PFSK-1 (cell line): ENCODE data around the gene GBE1.

ENCODE experiments used
- FOXP2 ChIP-seq: optimal IDR thresholded peaks from 2 replicates; pipeline ENCODE3; 2011; ENCODE audit warnings: borderline replicate concordance, control low read depth, inconsistent platforms; ENCODE audit not compliant: insufficient read depth; ENCODE audit errors: extremely low read length, extremely low read depth
- POLR2AphosphoS5 ChIP-seq: IDR thresholded peaks from 2 replicates; pipeline ENCODE4 v1.6.1; 2012; ENCODE audit warnings: low read depth, mild to moderate bottlenecking, control low read depth, low read length, moderate library complexity
- SIN3A ChIP-seq: IDR thresholded peaks from 2 replicates; pipeline ENCODE4 v1.6.1; 2012; ENCODE audit warnings: mild to moderate bottlenecking, low read length, moderate library complexity, borderline replicate concordance; ENCODE audit not compliant: insufficient read depth
- TAF1 ChIP-seq: IDR thresholded peaks from 2 replicates; pipeline ENCODE4 v1.6.1; 2012; ENCODE audit warnings: low read length, control low read depth, borderline replicate concordance; ENCODE audit not compliant: insufficient read depth
- TF ChIP-seq, protein P1 (sequence below), 2 experiments: IDR thresholded peaks; 2 replicates each; pipeline versions ENCODE4 v1.6.1 to v1.8.0; 2011 to 2012; ENCODE audit warnings: low read depth in 2 of 2, low read length in 2 of 2, control low read depth in 1 of 2, inconsistent platforms in 1 of 2, mild to moderate bottlenecking in 1 of 2, moderate library complexity in 1 of 2; ENCODE audit not compliant: insufficient read depth in 1 of 2

The GBE1 gene

DNA sequence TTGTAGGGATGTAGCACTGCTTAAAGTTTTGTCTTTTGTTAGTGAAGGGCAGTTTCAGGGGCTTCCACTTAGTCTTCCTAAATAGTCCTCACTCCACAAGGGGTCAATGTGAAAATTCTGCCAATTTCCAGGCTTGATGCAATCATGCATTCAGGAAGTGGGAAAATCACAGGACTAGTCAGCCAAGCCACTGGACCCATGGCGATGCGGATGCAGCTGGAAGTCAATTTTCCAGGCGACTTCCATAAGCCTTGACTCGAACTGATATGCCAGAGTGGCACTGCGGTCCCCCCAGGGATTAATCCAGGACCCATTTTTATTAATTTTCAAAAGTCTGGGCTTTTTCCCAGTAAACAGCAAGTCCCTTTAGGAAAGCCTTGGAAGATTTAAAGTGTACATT lies 26.1 kb downstream of the GBE1 start:
- TF ChIP-seq, protein P1, sequence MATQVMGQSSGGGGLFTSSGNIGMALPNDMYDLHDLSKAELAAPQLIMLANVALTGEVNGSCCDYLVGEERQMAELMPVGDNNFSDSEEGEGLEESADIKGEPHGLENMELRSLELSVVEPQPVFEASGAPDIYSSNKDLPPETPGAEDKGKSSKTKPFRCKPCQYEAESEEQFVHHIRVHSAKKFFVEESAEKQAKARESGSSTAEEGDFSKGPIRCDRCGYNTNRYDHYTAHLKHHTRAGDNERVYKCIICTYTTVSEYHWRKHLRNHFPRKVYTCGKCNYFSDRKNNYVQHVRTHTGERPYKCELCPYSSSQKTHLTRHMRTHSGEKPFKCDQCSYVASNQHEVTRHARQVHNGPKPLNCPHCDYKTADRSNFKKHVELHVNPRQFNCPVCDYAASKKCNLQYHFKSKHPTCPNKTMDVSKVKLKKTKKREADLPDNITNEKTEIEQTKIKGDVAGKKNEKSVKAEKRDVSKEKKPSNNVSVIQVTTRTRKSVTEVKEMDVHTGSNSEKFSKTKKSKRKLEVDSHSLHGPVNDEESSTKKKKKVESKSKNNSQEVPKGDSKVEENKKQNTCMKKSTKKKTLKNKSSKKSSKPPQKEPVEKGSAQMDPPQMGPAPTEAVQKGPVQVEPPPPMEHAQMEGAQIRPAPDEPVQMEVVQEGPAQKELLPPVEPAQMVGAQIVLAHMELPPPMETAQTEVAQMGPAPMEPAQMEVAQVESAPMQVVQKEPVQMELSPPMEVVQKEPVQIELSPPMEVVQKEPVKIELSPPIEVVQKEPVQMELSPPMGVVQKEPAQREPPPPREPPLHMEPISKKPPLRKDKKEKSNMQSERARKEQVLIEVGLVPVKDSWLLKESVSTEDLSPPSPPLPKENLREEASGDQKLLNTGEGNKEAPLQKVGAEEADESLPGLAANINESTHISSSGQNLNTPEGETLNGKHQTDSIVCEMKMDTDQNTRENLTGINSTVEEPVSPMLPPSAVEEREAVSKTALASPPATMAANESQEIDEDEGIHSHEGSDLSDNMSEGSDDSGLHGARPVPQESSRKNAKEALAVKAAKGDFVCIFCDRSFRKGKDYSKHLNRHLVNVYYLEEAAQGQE (IDR thresholded peaks at IDR 0.05; ENCODE audit: insufficient read depth in 1 of 2, low read depth in 2 of 2, low read length in 2 of 2): no peak
- TF ChIP-seq POLR2AphosphoS5 (no peak), TAF1 (no peak), SIN3A (no peak), FOXP2 (no peak)

DNA sequence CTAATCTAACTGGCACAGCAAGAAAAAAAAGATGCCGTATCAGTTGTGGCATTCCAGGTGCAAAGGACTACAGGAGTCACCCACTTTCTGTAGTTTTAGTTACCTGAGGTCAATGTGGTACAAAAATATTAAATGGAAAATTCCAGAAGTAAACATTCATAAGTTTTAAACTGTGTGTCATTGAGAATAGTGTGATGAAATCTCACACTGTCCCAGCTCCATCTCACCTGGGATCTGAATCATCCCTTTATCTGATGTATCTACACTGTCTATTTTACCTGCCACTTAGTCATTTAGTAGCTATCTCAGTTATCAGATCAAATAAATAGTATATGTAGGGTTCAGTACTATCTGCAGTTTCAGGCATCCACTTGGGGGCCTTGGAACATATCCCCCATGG lies 26.7 kb downstream of the GBE1 start:
- TF ChIP-seq SIN3A: no peak
- no peak for TF ChIP-seq POLR2AphosphoS5
- no peak for TF ChIP-seq FOXP2
- TF ChIP-seq, protein P1 (IDR thresholded peaks at IDR 0.05; ENCODE audit: insufficient read depth in 1 of 2, low read depth in 2 of 2, low read length in 2 of 2): no peak
- TF ChIP-seq TAF1: no peak

DNA sequence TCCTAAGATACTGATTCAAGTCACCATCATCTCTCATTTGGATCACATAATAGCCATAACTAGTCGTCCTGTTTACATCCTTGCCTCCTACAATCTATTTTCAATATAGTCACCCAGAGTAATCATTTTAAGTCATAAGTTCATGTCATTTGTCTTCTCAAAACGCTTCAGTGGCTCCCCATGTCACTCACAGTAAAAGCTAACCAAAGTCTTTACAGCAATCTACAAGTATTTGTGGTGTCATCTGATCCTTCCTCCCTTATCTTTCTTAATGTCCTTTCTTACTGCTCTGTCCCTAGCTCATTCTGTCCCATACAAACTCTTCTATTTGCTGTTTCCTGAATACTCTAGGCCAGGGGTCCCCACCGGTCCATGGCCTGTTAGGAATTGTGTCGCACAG lies 28.8 kb downstream of the GBE1 start:
- no peak for TF ChIP-seq TAF1
- TF ChIP-seq POLR2AphosphoS5: no peak
- TF ChIP-seq FOXP2: no peak
- TF ChIP-seq SIN3A: no peak
- TF ChIP-seq, protein P1 (IDR thresholded peaks at IDR 0.05; ENCODE audit: insufficient read depth in 1 of 2, low read depth in 2 of 2, low read length in 2 of 2): no peak

DNA sequence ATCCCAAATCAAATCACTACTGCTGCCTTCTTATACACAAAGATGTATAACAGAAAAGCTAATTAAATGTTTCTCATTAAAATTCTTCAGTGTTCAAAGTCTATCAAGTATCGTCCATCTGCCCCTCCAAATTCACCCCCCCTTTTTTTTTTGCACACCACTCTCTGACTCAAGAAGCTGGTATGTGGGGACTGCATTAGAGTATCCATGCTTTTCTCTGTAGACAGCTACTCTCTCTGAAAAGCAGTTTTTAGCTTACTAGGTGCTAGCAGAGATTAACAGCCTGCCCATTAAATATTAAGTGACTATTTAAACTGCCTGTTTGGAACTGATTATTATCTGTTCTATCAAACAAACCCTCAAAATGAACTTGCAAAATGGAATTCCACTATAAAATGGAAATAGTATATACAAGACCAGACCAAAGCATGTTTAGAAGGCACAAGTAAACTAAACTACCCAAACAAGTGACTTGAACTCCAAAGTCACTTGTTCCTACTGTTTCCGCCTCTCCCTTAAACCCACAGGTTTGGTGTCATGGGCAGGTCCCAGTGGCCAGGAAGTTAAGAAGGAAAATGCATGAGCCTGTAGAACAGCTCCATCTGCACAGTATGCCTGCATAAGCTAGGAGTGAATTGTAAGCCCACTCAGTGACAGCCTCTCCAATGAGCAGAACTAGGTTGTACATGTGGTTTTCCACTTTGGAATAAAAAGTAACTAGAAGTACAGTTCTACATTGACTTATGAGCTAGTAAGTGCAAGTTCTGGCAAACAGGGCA lies 32.5 kb downstream of the GBE1 start:
- TF ChIP-seq SIN3A (no peak), TAF1 (no peak), FOXP2 (no peak), POLR2AphosphoS5 (no peak)
- TF ChIP-seq, protein P1 (IDR thresholded peaks at IDR 0.05; ENCODE audit: insufficient read depth in 1 of 2, low read depth in 2 of 2, low read length in 2 of 2): no peak

DNA sequence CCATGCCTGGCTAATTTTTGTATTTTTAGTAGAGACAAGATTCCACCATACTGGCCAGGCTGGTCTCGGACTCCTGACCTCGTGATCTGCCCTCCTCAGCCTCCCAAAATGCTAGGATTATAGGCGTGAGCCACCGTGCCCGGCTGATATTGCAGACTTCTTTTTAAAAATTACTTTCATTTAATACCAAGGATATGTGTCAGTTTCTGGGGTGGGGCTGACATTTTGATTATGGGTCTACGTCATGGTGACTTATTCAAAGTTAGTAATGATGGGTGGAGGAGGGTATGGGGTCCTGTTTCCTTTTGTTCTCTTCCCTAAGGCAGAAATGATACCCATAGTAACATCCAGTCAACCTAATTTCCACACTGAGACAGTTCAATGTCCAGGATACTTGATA lies 34.7 kb downstream of the GBE1 start:
- TF ChIP-seq, protein P1 (IDR thresholded peaks at IDR 0.05; ENCODE audit: insufficient read depth in 1 of 2, low read depth in 2 of 2, low read length in 2 of 2): no peak
- TF ChIP-seq TAF1 (no peak), FOXP2 (no peak), POLR2AphosphoS5 (no peak), SIN3A (no peak)
